Fibroblast of skin of left quadriceps (primary cell): Measurements from ENCODE around the gene AKR1C4.
"Not testable (repeated sequence)": the region's sequence is repeated elsewhere in the genome, so short reads cannot be mapped to it uniquely, and the experiment has no call there.

Experiments
- DNase-seq, 2 experiments: peaks; one replicate each; pipeline ENCODE4 v3.0.0-alpha.2; 2013; ENCODE audit warnings: low read depth in 2 of 2

Gene AKR1C4

GRCh38 chr10:5196702-5197113, at the start of gene AKR1C4:
TSS of gene AKR1C4 (plus strand) at chr10:5196837. CDS start at chr10:5196868, 31 bp downstream.
- no peak for DNase-seq

GRCh38 chr10:5146920-5147254, 49.8 kb upstream of the AKR1C4 start:
- DNase-seq, result no peak

DNA sequence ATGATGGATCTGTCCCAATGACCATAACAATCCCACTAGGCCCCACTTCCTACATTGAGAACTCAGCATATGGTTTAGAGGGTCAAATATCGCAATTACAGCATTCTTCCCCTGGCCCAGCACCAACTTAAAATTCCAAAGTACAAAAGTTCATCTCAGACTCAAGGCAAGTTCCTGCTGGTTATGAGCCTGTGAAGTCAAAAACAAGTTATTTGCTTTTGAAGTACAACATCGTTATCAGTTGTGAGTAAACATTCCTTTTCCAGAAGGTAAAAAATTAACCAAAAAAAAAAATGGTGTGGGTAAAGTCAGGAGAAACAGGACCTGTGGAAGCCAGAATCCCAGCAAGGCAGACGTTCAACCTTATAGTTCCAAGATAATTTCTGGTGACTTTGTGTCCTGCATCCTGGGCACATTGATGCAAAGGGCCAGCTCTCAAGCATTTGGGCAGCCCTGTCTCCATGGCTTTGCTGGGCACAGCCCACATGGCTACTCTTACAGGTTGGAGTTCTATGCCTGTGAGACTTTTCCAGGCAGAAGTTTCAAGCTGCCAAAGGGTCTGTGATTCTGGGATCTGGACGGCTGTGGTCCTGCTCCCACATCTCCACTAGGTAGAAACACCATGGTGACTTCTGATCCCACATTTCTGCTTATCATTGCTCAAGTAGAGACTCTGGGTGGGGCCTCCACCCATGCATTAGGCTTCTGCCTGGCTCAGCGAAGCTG, 49.2 kb upstream of the AKR1C4 start:
- no peak for DNase-seq

GRCh38 chr10:5147981-5148677, 48.5 kb upstream of the AKR1C4 start:
- no peak for DNase-seq

- no peak for DNase-seq
Observed at GRCh38 chr10:5148678-5149032, 48.0 kb upstream of the AKR1C4 start.

GRCh38 chr10:5151076-5151475, 45.6 kb upstream of the AKR1C4 start:
- no peak for DNase-seq

- DNase-seq, result no peak
Observed at GRCh38 chr10:5155951-5156350, 40.7 kb upstream of the AKR1C4 start.

DNA sequence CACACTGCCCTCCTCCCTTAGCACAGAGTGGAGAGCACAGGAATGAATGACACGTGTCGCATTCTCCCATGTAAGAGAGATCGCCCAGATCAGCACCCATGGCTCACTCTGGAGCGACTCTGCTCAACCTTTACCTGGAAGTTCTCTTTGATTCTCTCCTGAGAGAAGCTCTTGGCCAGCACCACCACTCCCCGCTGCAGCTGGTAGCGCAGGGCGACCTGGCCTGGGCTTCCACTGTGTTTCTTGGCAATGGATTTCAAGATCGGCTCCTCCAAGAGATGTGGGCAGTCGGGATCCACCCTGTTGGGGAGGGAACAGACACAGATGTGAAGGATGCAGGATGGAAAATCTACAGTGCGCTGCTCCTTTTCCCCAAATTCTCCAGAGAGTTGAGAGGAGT, 39.1 kb upstream of the AKR1C4 start:
- DNase-seq, result no peak

GRCh38 chr10:5159126-5159525, 37.5 kb upstream of the AKR1C4 start:
- DNase-seq, result no peak

GRCh38 chr10:5163487-5163886, 33.1 kb upstream of the AKR1C4 start:
- no peak for DNase-seq

DNA sequence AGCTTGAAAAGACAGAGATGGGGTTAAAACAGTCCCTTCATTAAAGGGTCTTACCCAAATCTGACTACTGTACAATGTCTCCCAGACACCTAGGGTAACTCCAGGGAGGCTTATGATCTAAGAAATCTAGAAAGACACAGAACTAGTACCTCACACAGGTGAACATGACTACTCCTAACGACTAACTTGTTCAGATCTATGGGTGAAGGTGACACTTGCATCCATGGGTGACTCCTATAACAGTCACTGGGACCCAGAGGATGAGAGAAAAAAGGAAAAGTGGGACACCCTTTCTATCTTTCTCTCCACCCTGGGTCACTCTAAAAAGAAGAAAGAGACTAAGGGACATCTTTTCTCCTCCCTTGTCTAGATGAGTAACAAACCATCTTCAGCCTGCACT, 30.9 kb upstream of the AKR1C4 start:
- no peak for DNase-seq

GRCh38 chr10:5168897-5169420, 27.7 kb upstream of the AKR1C4 start:
- DNase-seq, result no peak

- DNase-seq, result not testable (repeated sequence)
Observed at GRCh38 chr10:5175581-5175980, 21.1 kb upstream of the AKR1C4 start.

GRCh38 chr10:5180503-5180902, 16.1 kb upstream of the AKR1C4 start:
- DNase-seq, result not testable (repeated sequence)

- no peak for DNase-seq
Observed at GRCh38 chr10:5183923-5184322, 12.7 kb upstream of the AKR1C4 start.

DNA sequence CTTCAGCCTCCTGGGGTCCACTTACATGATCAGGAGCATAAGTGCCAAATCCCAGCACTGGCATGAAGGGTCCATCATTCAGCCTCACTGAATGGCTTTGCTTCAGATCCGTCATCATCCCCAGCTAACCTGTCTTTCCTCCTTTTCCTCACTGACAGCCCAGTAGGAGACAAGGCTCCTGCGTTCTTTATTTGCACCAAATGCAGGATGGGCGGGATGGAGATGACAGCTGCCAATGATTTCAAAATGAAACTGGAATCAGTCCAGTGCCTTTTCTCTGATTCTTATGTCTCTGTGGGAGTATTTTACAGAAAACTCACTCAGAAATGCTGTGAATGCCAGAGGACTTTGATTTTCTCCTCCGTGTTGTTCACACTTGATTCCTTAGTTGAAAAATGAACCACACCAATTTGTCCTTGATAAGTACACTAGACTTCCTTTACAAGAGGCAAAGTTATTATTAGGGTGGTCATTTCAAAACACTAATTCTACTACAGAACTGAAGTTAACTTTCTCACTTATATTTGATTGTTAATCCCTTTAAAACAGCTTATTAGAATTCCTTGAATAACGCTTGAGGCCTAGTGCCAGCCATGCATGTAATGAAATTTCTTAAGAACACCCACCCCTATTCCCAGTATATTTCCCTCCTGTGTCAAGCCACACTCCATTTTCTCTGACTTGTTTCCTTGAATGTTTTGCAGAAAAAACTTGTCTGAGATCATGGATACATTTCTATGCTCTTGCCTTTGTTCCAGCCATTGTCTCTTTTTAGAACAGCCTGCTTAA, 11.5 kb upstream of the AKR1C4 start, which contains the start of gene AKR1C8:
TSS of gene AKR1C8 (minus strand) at position 164 of the 789 bp plus-strand sequence. CDS start at position 118, 46 bp downstream.
- no peak for DNase-seq

DNA sequence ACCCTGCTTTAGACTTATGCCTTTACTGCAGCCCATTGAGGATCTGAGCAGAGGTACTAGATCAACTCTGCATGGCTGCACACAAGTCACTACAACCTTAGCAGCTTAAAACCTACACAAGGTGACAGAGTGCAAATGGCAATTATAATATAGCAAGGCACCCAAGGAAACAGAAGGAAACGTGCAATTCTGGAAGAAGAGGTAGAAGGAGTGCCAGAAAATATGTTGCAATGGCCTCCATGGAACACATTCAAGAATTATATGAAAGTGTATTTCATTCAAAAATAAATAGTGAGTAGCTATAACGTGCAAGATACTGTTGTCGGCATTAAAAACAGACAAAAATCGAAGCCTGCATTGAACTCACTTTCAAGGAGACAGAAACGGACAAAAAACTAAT, 8.8 kb upstream of the AKR1C4 start:
- no peak for DNase-seq

DNA sequence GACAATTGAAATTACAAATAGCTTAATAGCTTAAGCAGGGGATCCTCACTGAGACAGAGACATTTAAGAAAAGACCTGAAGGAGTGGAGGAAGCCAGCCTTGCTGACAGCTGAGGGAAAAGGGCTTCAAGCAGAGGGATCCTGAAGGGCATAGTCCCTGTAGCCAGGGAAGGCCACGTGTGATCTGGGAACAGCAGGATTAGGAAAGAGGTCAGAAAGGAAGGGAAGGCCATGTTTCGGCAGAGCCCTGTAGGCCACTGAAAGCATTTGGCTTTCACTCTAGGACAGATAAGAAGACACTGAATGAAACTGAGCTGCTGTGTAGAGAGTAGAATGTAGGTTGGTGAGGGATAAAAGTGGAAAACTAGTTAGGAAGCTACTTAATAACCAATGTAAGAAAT, 8.3 kb upstream of the AKR1C4 start:
- DNase-seq, result no peak

DNA sequence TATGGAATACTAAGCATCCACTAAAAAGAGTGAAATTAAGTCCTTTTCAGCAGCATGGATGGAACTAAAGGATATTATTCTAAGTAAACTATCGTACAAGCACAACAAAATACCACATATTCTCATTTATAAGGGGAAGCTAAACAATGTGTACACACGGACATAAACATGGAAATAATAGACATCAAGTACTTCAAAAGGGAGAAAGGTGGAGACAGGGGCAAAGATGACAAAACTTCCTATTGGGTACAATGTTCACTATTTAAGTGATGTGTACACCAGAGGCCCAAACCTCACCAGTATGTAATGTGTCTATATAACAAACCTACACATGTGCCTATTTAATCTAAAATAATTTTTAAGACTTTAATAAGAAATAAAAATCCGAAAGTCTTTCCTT, 2.2 kb upstream of the AKR1C4 start:
- no peak for DNase-seq

- DNase-seq, result no peak
Observed at GRCh38 chr10:5195727-5196374, 786 bp upstream of the AKR1C4 start.

DNA sequence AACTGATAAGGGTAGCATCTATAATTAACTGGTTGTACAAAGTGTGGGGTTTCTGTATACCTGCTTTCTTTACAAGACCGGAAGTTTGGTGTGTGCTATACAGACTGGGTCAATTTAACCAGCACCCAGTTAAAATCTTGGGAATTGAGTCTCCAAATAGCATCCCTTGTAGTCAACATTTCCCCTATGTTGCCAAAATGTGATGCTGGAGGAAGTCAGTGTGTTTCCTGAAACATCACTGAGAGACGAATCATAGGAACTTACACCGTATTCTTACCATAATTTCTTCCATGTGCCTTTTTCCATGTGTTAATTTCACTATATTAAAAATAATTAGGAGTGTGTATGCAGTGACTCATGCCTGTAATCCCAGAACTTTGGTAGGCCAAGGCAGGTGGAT, 1.7 kb downstream of the AKR1C4 start:
- no peak for DNase-seq

- no peak for DNase-seq
Observed at GRCh38 chr10:5199398-5199797, 2.8 kb downstream of the AKR1C4 start.
